ENCODE data around the gene TEX50.

GRCh38 chr1:173669491-173669941 is 34.4 kb downstream of the TEX50 start, which contains the start of gene ANKRD45:
- no peak for TF ChIP-seq CHD2 (IDR thresholded peaks at IDR 0.05; ENCODE audit: low read length, partially characterized antibody)
- TF ChIP-seq BHLHE40 (IDR thresholded peaks at IDR 0.05; ENCODE audit: low read depth, low read length), result no peak
- TF ChIP-seq JUN (IDR thresholded peaks at IDR 0.05), result no peak
- no peak for TF ChIP-seq EP300 (IDR thresholded peaks at IDR 0.05)
- TF ChIP-seq CTCF (IDR thresholded peaks at IDR 0.05), result 0 out of 3 replicates have a peak, but pooled peaks have one; percentile 5
- no peak for TF ChIP-seq POLR2A (IDR thresholded peaks at IDR 0.05; ENCODE audit: low read length)
- no peak for TF ChIP-seq CHD4 (IDR thresholded peaks at IDR 0.05; ENCODE audit: borderline replicate concordance)
- TF ChIP-seq SMC3 (IDR thresholded peaks at IDR 0.05), result no peak

Measured in A549 (cell line).